ENCODE results near the gene CENATAC. TPM values are rescaled to one million over a fixed set of nuclear protein-coding genes. Genes with fewer than 3 reads are reported as not detected.
"Not testable (repeated sequence)": the region's sequence is repeated elsewhere in the genome, so short reads cannot be mapped to it uniquely, and the experiment has no call there.

Gene CENATAC
- total RNA-seq, 1 experiment from 2014 or later, result 40.3 TPM

DNA sequence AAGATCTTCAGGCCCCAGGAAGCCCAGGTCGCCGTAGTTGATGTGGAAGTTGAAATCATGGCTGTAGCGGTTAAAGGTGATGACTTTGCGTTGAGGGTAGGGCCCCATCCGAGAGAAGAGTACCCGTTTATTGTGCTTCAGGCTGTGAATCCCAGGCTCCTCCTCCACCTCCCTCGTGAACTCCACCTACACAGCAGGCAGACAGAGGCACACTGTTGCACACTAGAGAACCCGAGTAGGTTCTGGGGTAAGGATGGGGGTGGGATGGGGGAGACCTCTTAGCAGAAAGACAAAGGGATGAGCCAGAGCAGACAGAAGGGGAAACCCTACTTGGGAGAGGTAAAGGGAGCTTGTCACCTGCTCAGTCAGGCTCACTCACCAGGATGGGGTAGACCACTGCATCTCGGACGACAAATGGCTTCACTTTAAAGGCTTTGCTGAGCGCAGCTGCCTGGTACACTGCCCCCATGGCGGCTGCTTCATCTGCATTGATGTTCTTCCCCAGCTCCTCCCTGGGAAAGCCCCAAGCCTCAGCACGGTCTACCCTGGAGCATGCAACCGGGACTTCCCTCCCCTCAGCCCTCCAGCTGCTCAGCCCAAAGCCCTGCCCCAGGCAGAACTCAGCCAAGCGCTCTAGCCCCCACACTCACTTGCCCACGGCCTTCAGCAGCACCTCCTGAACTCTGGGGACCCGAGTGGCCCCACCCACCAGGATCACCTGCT, 53.7 kb downstream of the CENATAC start:
- DNase-seq (ENCODE audit: low spot score), result no peak

DNA sequence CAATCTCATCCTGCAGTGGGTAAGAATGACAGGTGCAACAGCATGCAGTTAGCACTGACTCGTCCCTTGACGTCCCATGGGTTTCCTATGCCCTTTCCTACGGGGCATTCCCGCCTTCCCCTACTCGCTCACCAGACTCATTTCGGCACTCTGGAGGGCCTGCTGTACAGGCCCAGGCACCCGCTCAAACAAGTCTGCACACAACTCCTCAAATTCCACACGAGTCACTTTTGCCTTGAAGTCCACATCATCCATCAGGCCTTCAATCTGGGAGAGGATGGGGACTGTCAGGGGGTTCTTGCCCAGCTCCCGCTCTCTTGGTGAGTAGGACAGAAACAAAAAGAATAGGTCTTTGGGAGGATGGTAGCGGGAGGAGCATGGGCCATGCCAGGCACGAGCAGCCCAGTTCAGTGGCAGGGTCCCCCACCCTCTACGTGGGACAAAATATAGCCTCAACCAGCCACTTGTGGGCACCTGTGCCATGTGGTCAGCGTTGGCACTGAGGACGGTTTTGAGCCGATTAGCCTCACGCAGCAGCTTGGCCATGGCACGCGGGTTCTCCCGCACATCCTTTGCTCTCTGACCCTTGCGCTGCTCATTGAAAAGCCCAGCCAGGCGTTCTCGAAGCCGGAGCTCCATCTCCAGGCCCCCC, 54.4 kb downstream of the CENATAC start:
- DNase-seq (ENCODE audit: low spot score), result no peak

DNA sequence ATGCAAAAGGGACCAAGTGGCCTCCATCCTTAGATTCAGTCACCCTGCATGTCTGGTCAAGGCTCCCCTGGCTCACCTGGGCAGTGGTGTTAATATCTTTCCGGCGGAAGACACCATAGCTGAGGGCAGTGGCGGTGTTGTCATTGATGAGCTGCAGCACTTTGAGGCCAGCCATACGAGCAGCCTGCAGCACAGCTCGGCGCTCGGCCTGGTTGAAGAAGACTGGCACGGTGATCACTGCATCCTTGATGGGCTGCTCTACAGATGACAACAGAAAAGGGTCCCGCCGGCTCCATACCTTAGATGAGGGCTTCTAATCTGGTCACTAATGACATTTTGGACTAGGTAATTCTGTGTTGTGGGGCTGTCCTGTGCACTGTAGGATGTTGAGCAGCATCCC, 56.5 kb downstream of the CENATAC start:
- DNase-seq (ENCODE audit: low spot score), result no peak

DNA sequence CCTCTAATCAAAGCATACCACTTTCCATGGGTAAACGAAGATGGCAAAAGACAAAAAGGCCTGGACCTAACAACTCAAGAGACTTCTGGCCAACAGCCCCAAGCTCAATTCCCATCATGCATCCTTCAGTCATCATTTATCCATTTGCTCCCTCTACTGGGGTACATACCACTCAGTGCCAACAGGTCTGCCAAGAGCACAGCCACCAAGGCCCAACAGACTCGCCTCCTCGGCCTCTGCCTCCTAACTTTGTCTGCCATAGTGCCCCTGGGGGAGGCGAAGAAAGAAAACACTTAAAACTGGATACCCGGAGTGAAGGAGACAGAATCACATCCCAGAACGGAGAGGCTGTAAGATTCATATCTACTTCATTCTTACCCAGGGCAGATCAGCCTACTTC, 58.0 kb downstream of the CENATAC start:
- peak; percentile 55 for DNase-seq (ENCODE audit: low spot score)

DNA sequence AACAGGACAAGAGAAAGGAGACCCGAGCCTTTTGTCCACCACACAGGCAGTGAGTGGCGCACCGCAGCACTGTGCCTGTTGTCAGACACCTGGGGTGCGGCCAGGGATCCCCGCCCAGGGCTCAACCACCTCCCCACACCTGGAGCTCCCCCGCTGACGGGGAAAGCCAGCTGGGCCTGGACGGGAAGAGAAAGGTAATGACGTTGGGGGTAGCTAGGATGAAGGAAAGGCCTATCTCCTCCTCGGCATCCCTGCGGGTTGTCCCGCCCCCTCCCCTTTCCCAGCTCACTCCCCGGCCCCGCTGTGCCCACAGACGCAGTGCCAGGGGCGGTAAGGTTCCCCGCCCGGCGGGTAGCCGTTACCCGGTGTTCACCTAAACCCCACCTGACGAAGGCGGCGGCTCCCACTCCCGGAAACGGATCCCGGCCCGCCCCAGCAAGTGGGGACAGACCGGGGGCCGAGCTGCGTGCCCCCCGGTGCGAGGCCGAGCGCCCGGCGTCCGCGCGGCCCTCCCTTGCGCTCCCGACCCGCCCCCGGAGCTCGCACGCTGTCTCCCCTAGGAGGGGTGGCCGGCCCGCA, 58.6 kb downstream of the CENATAC start:
- DNase-seq (ENCODE audit: low spot score), result peak; percentile 64

DNA sequence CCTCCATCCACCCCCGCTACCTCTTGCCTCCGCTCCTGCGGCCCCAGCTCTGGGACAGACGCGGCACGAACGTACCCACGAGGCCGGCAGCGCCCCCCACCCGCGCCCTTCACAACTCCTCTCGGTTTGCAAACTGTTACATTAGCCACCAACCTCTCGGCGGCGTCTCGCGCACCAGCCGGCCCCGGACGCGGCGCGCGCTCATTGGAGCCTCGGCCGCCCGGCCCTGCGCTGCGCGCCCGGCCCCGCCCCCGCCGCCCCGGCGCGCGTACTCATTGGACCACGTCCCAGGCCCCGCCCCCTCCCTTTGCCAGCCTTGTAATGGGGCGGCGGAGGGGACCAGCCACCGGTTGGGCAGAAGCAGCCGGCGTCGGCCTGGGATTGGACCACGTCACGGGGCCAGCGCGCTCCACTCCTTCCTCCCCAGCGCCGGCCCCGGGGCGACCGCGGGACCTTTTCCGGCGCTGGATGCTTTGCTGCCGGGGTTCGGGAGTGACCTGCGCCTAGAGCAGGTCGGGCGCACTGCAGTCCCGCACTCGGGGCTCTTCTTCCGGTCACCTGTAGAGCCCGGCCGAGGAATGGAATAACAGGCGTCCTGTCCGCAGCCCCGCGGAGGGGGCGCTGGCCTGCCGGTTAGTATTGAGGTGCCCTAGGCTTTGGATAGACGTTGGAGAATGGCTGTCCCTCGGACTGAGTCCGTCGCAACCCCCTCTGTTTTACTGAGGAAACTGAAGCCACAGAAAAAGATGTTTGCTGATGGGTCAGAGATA, 59.2 kb downstream of the CENATAC start, which contains the start of gene HYOU1:
Gene HYOU1, minus strand, starts transcription at position 206 of the 770 bp plus-strand sequence. CDS start 1,045 bp downstream, outside the sequence.
- DNase-seq (ENCODE audit: low spot score), result peak; percentile 99

DNA sequence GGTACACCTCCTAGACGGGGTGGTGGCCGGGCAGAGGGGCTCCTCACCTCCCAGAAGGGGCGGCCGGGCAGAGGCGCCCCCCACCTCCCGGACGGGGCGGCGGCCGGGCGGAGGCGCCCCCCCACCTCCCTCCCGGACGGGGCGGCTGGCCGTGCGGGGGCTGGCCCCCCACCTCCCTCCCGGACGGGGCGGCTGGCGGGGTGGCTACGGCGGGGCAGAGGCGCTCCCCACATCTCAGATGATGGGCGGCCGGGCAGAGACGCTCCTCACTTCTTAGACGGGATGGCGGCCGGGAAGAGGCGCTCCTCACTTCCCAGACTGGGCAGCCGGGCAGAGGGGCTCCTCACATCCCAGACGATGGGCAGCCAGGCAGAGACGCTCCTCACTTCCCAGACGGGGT, 61.2 kb downstream of the CENATAC start:
- not testable (repeated sequence) for DNase-seq (ENCODE audit: low spot score)

DNA sequence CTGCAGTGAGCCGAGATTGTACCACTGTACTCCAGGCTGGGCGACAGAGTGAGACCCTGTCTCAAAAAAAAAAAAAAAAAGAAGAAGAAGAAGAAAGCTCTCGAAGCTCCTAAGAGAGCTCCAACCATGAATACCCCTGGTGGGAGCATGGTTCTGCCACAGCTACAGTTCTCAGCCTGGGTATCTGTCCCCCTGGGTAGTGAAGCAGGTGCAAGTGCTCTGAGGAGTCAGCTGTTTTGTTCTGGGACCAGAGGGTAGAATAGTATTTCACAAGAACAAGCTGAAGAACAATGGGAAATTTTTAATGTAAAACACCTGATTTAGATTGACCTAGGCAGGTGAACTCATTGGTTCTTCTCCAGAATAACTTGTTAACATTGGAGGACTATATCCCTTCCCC, 63.3 kb downstream of the CENATAC start:
- DNase-seq (ENCODE audit: low spot score), result no peak

DNA sequence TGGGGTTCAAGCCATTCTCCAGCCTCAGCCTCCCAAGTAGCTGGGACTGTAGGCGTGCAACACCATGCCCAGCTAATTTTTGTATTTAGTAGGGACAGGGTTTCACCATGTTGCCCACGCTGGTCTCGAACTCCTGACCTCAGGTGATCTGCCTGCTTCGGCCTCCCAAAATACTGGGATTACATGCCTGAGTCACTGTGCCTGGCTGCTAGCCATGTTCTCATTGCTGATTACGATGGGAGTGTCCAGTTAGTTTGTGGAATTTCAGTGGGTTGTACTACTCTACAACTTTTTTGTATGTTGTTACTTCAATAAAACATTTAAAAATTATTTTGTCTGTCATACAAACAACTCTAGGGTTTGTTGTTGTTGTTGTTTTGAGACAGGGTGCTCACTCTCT, 64.8 kb downstream of the CENATAC start:
- no peak for DNase-seq (ENCODE audit: low spot score)

DNA sequence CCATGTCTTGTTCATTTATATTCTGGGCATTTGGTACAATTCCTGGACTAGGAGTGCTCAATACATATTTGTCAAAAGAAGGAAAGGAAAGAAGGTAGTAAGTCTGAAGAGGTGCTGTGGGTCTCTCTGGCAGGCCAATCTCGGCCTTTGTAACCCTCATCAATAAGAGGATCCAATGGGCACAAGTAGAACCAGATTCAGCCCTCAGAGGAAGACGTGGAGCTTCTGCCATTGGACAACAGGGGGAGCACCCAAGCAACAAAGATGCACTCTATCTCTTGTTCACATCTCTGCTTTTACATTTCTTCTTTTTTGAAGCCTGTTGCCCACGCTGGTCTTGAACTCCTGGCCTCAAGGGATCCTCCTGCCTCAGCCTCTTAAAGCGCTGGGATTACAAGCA, 67.4 kb downstream of the CENATAC start:
- peak; percentile 51 for DNase-seq (ENCODE audit: low spot score)

Small RNAs within 50 kb of the gene (small RNA-seq; reads per million reads assigned to genes)
- not detected for gene AP003392.2
- gene RF00017, result not detected
- gene RF00019, result not detected

Other genes with a start within 250 kb of the CENATAC start
- gene DDX6, start 207.0 kb upstream of the CENATAC start, total RNA-seq (2014; rRNA removed; shearing (Covaris generic)), result 26.3 and 30.5 TPM in 2 replicates
- not detected in 2 replicates for gene CXCR5, start 114.2 kb upstream of the CENATAC start, total RNA-seq (2014; rRNA removed; shearing (Covaris generic))
- 77.9 and 94.4 TPM in 2 replicates for gene BCL9L, start 72.2 kb upstream of the CENATAC start, total RNA-seq (2014; rRNA removed; shearing (Covaris generic))
- gene UPK2, start 41.8 kb upstream of the CENATAC start, total RNA-seq (2014; rRNA removed; shearing (Covaris generic)), result 0.31 TPM in 1 of 2 replicates, not detected in the other
- not detected in 2 replicates for gene FOXR1, start 26.4 kb upstream of the CENATAC start, total RNA-seq (2014; rRNA removed; shearing (Covaris generic))
- gene RPS25, start 20.2 kb downstream of the CENATAC start, total RNA-seq (2014; rRNA removed; shearing (Covaris generic)), result 404 and 493 TPM in 2 replicates
- gene TRAPPC4, start 20.6 kb downstream of the CENATAC start, total RNA-seq (2014; rRNA removed; shearing (Covaris generic)), result 60.5 and 75.0 TPM in 2 replicates
- gene SLC37A4, start 32.7 kb downstream of the CENATAC start, total RNA-seq (2014; rRNA removed; shearing (Covaris generic)), result 41.3 and 45.0 TPM in 2 replicates
- gene HYOU1, start 59.1 kb downstream of the CENATAC start, total RNA-seq (2014; rRNA removed; shearing (Covaris generic)), result 161 TPM in 2 replicates
- gene VPS11, start 69.7 kb downstream of the CENATAC start, total RNA-seq (2014; rRNA removed; shearing (Covaris generic)), result 32.6 and 47.8 TPM in 2 replicates
- gene HMBS, start 86.7 kb downstream of the CENATAC start, total RNA-seq (2014; rRNA removed; shearing (Covaris generic)), result 21.9 and 25.1 TPM in 2 replicates
- 67.2 and 93.2 TPM in 2 replicates for gene DPAGT1, start 103.7 kb downstream of the CENATAC start, total RNA-seq (2014; rRNA removed; shearing (Covaris generic))
- gene C2CD2L, start 109.2 kb downstream of the CENATAC start, total RNA-seq (2014; rRNA removed; shearing (Covaris generic)), result 31.9 and 40.4 TPM in 2 replicates
- 15.5 and 16.9 TPM in 2 replicates for gene HINFP, start 123.4 kb downstream of the CENATAC start, total RNA-seq (2014; rRNA removed; shearing (Covaris generic))
- not detected in 2 replicates for gene ABCG4, start 150.9 kb downstream of the CENATAC start, total RNA-seq (2014; rRNA removed; shearing (Covaris generic))
- gene NLRX1, start 170.6 kb downstream of the CENATAC start, total RNA-seq (2014; rRNA removed; shearing (Covaris generic)), result 13.1 and 21.1 TPM in 2 replicates
- 1.8 TPM in 2 replicates for gene NHERF4, start 187.3 kb downstream of the CENATAC start, total RNA-seq (2014; rRNA removed; shearing (Covaris generic))
- gene CBL, start 208.2 kb downstream of the CENATAC start, total RNA-seq (2014; rRNA removed; shearing (Covaris generic)), result 6.5 and 8.3 TPM in 2 replicates

All from HT-29 (cell line).